Epidermal melanocyte (primary cell): ENCODE data around the gene SORL1-AS1.

Source experiments
- DNase-seq: peaks from one replicate; pipeline ENCODE4 v3.0.0; 2011; ENCODE audit warnings: low spot score; ENCODE audit not compliant: insufficient read length

The SORL1-AS1 gene

DNA sequence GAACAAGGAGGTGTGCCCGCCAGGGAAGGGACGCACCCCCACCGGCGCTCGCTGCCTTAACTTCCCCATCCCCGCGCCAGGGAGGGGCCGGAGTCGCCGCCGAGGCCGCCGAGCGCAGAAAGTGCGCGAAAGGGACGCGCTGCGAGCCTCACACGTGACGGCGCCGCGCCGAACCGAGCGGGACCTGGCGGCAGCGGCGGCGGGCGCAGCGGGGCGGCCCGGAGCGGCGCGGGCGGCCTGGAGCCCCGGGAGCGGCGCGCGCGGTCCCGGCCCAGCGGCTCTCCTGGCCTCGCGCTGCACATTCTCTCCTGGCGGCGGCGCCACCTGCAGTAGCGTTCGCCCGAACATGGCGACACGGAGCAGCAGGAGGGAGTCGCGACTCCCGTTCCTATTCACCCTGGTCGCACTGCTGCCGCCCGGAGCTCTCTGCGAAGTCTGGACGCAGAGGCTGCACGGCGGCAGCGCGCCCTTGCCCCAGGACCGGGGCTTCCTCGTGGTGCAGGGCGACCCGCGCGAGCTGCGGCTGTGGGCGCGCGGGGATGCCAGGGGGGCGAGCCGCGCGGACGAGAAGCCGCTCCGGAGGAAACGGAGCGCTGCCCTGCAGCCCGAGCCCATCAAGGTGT is 670 bp downstream of the SORL1-AS1 start, which contains the start of gene SORL1:
SORL1 (plus strand) TSS at position 329 of the 623 bp plus-strand sequence; CDS start at position 347, 18 bp downstream.
- no peak for DNase-seq

- DNase-seq, result no peak
These were observed 1.4 kb downstream of the SORL1-AS1 start for GRCh38 chr11:121451178-121451985.

DNA sequence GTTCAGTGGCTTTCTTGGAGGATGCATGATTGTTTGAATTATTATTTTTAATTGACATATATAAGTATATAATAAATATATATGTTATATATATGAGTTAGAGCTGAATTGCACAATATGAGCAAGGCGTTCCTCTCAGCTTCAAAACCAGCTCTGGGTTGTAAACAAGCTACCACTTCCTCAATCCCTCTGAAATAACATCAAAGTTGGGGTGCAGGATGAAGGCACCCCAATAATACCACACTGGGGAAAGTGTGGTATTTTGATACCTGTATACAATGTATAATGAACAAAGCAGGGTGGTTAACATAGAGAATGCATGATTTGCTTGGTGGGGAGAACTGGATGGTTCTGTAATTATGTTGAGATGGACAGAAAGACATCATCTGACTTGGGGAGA is 2.4 kb downstream of the SORL1-AS1 start:
- DNase-seq, result no peak

DNA sequence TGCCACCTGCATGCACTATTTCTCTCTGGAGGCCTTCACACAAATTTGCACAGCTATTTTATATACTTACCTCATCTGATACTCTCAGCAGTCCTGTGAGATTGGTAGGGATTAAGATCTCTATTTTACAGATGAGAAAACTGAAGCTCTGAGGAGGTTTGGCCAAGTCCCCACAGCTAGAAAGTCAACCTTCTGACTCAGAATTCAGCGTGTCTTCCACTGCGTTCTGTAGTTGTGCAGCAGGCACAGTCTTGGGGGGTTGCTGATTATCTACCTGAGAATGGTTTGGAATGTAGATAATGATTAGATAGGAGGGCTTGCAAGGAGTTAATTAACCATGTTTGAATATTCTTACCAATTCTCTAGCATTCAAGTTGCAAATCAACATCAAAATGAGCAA is 3.1 kb downstream of the SORL1-AS1 start:
- DNase-seq, result no peak

DNA sequence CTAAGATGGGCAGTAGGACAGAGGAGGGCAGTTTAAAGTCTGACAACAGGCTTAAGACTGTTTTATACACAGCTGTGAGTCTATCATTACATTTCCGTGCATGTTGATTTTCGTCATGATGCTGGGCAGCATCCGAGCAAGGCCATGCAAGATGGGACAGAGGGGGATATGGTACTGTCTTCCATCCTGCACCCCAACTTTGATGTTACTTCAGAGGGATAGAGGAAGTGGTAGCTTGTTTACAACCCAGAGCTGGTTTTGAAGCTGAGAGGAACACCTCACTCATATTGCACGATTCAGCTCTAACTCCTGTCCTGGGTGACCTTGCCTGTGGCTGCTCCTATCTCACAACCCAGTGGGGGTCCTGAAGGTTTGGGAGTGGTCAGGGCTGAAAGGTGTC is 3.6 kb downstream of the SORL1-AS1 start:
- DNase-seq, result no peak

DNA sequence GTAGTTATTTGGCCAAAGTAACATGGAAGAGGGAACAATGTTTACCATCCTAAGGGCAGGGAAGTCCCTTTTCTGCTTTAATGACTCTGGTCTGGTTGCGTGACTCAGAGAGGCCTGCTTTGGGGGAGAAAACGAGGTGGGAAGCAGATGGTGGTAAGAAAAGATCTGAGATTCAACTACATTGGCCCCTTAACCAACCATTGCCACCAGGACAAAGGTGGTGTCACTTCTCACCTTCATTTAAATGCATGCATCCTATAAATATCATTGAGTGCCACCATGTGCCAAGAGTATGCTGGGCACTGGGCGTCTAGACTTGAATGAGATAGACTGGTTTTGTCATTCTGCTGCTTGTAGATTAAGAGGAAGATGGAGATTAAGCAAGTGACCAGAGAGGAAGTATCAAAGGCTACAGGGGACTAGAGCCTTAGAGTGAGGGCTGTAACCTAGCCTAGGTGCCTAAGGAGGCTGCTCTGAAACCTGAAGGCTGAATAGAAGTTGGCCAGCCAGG is 4.3 kb downstream of the SORL1-AS1 start:
- DNase-seq, result no peak

- DNase-seq, result no peak
These were observed 4.8 kb downstream of the SORL1-AS1 start for GRCh38 chr11:121448011-121448410.

- DNase-seq, result no peak
These were observed 6.0 kb downstream of the SORL1-AS1 start for GRCh38 chr11:121446752-121447156.

DNA sequence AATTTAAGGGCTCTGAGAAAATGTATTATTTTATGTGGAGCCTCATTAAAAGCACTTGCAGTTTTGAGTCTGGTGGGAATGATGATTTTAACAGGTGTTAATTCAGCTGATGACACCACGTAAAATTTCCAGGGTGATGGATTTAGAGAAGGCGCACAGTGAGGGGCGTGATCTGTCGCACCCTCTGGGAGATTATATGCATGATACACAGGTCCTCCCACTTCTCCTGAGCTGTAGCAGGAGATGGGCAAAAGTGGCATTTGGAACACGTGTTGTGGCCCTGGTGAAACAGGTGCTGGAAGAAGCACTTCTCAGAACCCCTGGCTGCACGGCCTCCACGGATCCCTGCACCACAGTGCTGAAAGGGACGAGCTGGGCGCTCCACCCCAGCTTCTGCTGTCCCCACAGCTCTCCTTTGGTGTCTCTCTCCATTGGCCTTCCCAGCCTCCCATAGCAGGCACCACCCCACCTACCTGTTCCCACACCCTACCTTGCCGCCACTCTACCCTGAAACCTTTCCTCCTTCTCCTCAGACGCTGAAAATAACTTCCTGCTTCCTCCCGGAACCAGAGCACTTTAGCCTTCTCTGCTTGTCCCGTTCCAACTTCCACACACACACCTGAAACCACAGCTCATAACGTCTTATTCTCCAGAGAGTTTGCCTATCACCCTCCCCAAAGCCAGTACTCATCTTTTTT is 7.5 kb downstream of the SORL1-AS1 start:
- no peak for DNase-seq

- DNase-seq, result no peak
These were observed 8.2 kb downstream of the SORL1-AS1 start for GRCh38 chr11:121444526-121444925.

DNA sequence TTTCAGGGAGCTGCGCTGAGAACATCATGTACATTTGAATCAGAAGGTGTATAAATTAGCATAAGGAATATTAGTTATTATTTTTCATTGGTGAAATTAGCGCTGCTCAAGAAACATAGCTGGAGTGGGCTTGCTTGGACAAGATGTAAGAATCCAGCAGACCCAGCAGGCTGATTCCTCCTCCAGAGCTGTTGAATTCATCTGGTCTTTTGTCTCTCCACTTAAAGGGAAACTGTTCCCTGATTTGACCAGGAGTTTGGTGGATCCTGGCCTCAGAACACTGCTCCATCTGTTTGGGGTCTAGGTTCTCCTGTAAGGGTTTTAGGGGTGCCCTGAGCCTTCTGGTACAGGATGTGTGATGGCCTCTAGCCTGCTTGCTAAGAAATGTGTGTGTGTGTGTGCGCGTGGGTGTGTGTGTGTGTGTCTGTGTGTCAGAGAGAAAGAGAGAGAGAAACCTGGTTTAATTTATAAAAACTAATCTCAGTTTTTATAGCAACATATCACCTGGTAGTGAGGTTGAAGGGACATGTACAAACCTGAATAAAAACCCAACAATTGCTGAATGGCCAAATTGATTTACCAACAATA is 9.0 kb downstream of the SORL1-AS1 start:
- no peak for DNase-seq

DNA sequence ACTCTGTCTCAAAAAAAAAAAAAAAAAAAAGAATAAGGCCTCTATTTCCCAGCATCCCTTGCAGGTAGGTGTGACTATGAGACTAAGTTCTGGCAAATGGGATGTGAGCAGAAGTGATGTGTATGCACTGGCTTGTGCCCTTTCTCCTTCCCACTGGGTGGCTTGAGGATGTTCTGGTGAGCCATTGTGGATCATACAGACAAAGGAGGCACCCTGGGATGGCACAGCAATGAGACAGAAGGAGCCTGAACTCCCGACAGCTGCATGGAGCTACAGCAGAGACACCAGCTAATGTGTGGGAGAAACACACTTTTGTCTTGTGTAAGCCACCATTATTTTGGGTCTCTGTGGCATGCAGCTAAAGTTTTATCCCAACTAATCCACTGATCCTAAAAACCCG is 11.2 kb downstream of the SORL1-AS1 start:
- no peak for DNase-seq

- DNase-seq, result no peak
These were observed 13.0 kb downstream of the SORL1-AS1 start for GRCh38 chr11:121439759-121440158.

DNA sequence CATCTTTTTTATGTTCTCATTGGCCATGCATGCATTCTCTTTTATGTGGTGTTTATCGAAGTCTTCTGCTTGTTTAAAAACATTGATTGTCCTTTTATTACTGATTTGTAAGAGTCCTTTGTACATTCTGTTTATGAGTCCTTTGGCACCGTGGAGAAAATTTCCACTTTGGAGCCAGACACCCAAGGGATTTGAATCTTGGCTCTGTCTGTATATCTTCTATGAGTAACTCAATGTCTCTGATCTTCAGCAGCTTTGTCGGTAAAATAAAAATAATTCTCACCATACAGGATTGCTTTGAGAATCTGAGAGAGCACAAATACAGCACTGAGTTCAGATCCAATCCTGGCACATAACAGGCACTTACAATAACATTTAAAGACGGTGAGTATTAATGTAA is 13.4 kb downstream of the SORL1-AS1 start:
- no peak for DNase-seq

GRCh38 chr11:121437686-121438078 is 15.1 kb downstream of the SORL1-AS1 start:
- no peak for DNase-seq

DNA sequence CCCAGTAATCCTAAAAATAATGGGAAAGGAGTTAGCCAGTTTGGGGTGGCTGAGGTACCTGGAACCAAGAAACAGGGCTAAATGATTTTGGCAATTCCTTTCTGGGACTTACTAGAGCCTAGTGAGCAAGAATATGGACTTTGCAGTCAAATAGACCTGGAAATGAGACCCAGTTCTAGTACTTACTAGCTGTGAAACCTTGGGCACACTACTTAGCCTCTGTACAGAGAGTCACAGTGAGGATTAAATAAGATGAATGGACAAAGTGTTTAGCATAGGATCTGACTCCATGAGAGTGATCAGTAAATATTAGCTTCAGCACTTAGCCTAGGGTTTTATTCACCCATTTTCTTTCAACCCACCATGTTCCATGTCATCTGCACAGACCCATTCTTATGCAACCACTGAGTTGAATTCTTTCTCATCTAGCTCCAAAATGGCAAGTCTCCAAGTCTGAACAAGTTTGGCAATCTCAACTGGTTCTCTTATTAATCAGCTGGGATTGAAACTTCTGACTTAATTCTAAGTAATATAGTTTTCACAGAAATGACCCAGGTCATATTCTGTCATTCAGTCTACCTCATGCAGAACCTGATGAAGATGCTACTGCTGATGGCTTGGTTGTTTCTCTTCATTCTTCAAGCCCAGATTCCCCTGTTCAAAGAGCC is 15.6 kb downstream of the SORL1-AS1 start:
- no peak for DNase-seq

- no peak for DNase-seq
These were observed 16.9 kb downstream of the SORL1-AS1 start for GRCh38 chr11:121435551-121436511.

- DNase-seq, result no peak
These were observed 17.6 kb downstream of the SORL1-AS1 start for GRCh38 chr11:121435132-121435531.

- no peak for DNase-seq
These were observed 20.8 kb downstream of the SORL1-AS1 start for GRCh38 chr11:121431820-121432526.
